Fibroblast of pulmonary artery (primary cell): ENCODE measurements around the gene MACROD2.

Experiments
- DNase-seq: peaks from one replicate; pipeline ENCODE4 v3.0.0-alpha.2; 2010; ENCODE audit warnings: low read depth
- H3K4me3 ChIP-seq: replicated peaks from 2 replicates; pipeline ENCODE4 v1.5.1; 2011; ENCODE audit warnings: low read depth, mild to moderate bottlenecking, control low read depth, low read length, moderate library complexity
- TF ChIP-seq, protein P1 (sequence below): IDR thresholded peaks from 2 replicates; pipeline ENCODE4 v1.5.1; 2011; ENCODE audit warnings: mild to moderate bottlenecking, control low read depth, low read length, inconsistent platforms; ENCODE audit errors: missing control alignments

The MACROD2 gene

DNA sequence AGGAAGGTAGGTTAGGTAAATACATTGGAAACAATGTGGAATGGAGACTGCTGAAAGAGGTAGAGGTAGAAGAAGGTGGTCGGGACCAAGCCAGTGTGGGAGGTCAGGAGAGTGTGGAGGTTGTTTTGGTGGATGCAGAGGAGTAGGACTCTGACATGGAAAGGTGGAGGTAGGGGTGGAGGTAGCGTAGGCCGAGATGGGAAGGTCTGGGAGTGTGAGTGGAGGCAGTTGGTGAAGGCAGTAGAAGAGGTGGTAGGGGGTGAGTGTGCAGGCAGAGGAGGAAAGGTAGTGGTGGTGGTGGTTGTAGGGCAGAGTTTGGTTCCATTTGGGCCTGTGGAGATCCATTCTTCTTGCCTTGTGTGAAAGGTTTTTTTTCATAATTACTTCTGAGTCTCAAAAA lies 941.7 kb downstream of the MACROD2 start:
- TF ChIP-seq, protein P1, sequence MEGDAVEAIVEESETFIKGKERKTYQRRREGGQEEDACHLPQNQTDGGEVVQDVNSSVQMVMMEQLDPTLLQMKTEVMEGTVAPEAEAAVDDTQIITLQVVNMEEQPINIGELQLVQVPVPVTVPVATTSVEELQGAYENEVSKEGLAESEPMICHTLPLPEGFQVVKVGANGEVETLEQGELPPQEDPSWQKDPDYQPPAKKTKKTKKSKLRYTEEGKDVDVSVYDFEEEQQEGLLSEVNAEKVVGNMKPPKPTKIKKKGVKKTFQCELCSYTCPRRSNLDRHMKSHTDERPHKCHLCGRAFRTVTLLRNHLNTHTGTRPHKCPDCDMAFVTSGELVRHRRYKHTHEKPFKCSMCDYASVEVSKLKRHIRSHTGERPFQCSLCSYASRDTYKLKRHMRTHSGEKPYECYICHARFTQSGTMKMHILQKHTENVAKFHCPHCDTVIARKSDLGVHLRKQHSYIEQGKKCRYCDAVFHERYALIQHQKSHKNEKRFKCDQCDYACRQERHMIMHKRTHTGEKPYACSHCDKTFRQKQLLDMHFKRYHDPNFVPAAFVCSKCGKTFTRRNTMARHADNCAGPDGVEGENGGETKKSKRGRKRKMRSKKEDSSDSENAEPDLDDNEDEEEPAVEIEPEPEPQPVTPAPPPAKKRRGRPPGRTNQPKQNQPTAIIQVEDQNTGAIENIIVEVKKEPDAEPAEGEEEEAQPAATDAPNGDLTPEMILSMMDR: no peak
- no peak for DNase-seq
- no peak overlapping the region for H3K4me3 ChIP-seq

DNA sequence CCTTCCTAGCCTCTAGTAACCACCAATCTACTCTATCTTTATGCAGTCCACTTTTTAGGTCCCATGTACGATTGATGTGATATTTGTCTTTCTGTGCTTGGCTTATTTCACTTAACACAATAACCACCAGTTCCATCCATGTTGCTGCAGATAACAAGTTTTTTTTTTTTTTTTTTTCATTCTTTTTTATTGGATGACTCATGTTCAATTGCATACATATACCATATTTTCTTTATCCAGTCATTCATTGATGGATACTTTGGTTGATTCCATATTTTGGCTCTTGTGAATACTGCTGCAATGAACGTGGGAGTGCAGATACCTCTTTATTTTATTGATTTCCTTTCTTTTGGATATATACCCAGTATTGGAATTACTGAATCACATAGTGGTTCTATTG lies 942.5 kb downstream of the MACROD2 start:
- TF ChIP-seq, protein P1: no peak
- no peak overlapping the region for H3K4me3 ChIP-seq
- DNase-seq: no peak

DNA sequence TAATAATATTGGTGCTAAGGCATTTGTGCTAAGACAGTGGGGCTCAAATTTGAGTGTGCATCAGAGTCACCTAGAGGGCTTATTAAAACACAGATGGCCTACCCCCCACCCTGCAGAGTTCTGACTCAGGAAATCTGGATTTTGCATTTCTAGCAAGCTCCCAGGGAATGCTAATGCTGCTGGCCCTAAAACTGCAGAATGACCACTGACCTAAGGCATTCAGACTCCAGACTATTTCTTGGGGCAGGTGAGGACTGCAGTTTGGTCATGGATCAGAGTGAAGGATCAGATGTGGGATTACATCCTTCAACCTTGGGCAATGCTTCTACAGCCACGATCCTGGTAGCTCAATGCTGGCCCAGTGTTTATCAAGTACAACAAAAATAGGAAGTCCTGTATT lies 952.2 kb downstream of the MACROD2 start:
- DNase-seq: no peak
- TF ChIP-seq, protein P1: no peak
- H3K4me3 ChIP-seq: no peak overlapping the region

DNA sequence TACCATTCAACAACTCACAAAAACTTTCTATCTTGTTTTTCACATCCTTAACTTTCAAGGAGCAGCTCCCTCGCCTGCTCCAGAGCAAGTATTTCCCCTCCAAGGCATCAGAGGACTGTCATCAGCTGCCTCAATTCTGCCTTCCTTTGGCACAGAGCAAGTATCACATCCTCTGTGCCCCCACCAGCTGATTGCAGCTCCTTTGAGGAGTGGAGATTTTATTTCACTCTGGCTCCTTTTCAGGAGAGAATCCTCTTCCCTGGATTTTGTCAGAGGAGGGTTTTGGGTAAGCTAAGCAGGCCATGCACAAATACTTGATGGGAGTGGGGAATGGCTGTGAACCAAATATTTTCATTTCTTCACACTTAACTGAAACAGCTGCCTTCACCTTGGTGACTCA lies 952.6 kb downstream of the MACROD2 start:
- no peak overlapping the region for H3K4me3 ChIP-seq
- DNase-seq: no peak
- TF ChIP-seq, protein P1: no peak

DNA sequence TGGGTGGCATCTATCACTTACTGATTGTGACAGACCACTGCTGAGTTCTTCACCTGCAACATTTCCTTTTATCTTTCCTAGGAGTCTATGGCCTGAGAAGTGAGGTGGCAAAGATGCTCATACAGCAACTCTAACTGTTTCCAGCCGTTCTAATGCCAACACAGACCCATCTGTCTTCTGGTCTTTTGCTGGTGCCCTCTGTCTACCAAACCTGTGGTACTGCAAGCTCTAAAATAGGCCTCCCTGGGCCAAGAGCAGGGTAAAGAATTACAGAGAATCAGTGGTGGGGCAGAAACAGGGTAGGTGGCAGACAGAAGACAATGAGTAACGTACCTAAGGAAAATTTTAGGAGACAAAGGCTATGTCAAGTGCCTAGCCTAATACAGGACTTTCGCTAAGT lies 953.1 kb downstream of the MACROD2 start:
- TF ChIP-seq, protein P1: peak; percentile 23
- DNase-seq: no peak
- no peak overlapping the region for H3K4me3 ChIP-seq

DNA sequence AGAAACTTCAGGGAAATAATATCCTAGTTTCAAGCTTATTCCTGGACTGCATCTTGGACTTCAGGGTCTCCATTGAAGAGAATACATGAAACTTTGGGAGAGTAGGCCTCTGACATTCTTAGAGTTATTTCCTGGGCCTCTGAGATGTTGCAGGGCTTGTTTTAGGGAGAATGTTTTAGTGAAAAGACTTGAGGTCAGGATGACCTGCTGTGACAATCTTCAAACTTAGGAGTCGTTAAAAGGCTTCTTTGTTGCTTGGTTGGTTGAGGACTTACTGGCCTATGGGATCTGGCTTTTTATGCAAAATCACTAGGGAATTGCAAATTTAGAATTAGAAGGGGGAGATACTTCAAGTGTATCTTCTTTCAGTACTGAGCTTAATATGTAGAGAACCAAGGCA lies 955.3 kb downstream of the MACROD2 start:
- DNase-seq: no peak
- no peak overlapping the region for H3K4me3 ChIP-seq
- TF ChIP-seq, protein P1: no peak

DNA sequence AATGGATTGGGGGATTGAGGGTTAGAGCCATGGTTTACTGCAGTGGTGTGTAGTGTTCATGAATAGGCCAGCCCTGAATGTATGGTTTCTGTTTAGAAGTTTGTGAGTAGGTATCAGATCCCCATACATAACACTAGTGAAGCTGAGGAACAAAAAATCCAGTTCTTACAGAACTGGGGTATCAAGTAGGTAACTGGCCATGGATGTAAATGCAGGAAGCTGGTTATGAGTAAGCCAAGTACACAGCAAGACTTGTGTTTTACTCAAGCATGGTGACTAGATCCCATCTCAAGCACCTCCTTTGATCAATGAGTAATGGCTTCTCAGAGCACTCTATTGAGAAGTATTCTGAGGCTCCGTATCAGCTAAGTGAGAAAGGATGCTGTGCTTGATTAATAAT lies 955.8 kb downstream of the MACROD2 start:
- TF ChIP-seq, protein P1: no peak
- H3K4me3 ChIP-seq: no peak overlapping the region
- no peak for DNase-seq
